HL-60 (cell line): Measurements from ENCODE around the gene AICDA.

Source experiments
- CTCF ChIP-seq: IDR thresholded peaks from one replicate; pipeline ENCODE4 v1.5.1; 2011; ENCODE audit warnings: low read length, control low read depth, inconsistent platforms; ENCODE audit not compliant: insufficient read depth
- POLR2AphosphoS5 ChIP-seq: IDR thresholded peaks from 2 replicates; pipeline ENCODE4 v1.6.1; 2012; ENCODE audit warnings: low read depth
- SPI1 ChIP-seq: IDR thresholded peaks from 2 replicates; pipeline ENCODE4 v1.6.1; 2012; ENCODE audit warnings: low read depth, mild to moderate bottlenecking, borderline replicate concordance

DNA sequence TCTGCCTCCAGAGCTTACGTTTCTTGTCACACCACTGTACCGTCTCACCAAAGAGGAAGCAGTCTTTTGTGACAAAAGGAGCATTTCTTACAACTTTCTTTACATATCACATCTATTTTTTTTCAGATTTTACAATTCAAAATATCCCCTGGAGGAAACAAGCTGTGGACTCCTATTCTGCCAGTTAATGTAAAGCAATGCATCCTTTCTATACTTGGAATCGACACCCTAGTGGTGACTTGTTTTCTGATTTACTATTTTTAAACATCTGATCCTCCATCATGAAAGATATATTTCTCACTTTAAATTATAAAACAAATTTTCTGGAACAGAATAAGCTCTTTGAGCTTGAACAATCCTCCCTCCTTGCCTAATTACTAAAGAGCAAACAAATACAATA, 34.8 kb downstream of the AICDA start:
- no peak for TF ChIP-seq CTCF
- no peak for TF ChIP-seq POLR2AphosphoS5
- no peak for TF ChIP-seq SPI1
